H9 (cell line): ENCODE data around the gene ZKSCAN3. TPM values are rescaled to one million over a fixed set of nuclear protein-coding genes. Genes with fewer than 3 reads are reported as not detected.

Experiments
- DNase-seq: peaks from one replicate; pipeline ENCODE4 v3.0.0-alpha.2; 2017
- H2AFZ ChIP-seq: one replicate; pipeline ENCODE4 v1.6.1; 2013; ENCODE audit warnings: mild to moderate bottlenecking, low read length, control low read depth, moderate library complexity
- H2AK5ac ChIP-seq: 2 replicates; pipeline ENCODE4 v1.6.1; 2013; ENCODE audit warnings: low read length, control low read depth, mixed read lengths; ENCODE audit not compliant: insufficient read length
- H2BK120ac ChIP-seq: one replicate; pipeline ENCODE4 v1.6.1; 2013; ENCODE audit warnings: low read depth, mild to moderate bottlenecking, low read length, control low read depth, inconsistent platforms; ENCODE audit not compliant: poor library complexity, severe bottlenecking
- H2BK12ac ChIP-seq: 2 replicates; pipeline ENCODE4 v1.6.1; 2013; ENCODE audit warnings: low read length, control low read depth, mixed read lengths, low read depth; ENCODE audit not compliant: insufficient read length
- H2BK15ac ChIP-seq: 2 replicates; pipeline ENCODE4 v1.6.1; 2013; ENCODE audit warnings: low read depth, low read length, control low read depth
- H2BK20ac ChIP-seq: one replicate; pipeline ENCODE4 v1.6.1; 2013; ENCODE audit warnings: low read depth, mild to moderate bottlenecking, low read length, control low read depth, inconsistent platforms; ENCODE audit not compliant: poor library complexity, severe bottlenecking
- H2BK5ac ChIP-seq: 2 replicates; pipeline ENCODE4 v1.6.1; 2013; ENCODE audit warnings: low read length, control low read depth, mixed read lengths; ENCODE audit not compliant: insufficient read length
- H3K14ac ChIP-seq: 2 replicates; pipeline ENCODE4 v1.6.1; 2013; ENCODE audit warnings: low read length, control low read depth; ENCODE audit not compliant: insufficient read depth
- H3K18ac ChIP-seq: 2 replicates; pipeline ENCODE4 v1.6.1; 2013; ENCODE audit warnings: low read depth, mild to moderate bottlenecking, mixed read lengths, low read length, control low read depth; ENCODE audit not compliant: insufficient read length
- H3K23ac ChIP-seq: 2 replicates; pipeline ENCODE4 v1.6.1; 2013; ENCODE audit warnings: low read length, control low read depth, mixed read lengths, low read depth; ENCODE audit not compliant: insufficient read length
- H3K23me2 ChIP-seq: 2 replicates; pipeline ENCODE4 v1.6.1; 2013; ENCODE audit warnings: low read depth, mild to moderate bottlenecking, mixed read lengths, low read length, control low read depth; ENCODE audit not compliant: insufficient read length, poor library complexity, severe bottlenecking
- H3K27ac ChIP-seq: 2 replicates; pipeline ENCODE4 v1.5.1; 2013; ENCODE audit warnings: low read length, control low read depth, mixed read lengths, low read depth; ENCODE audit not compliant: insufficient read length
- H3K27me3 ChIP-seq: 2 replicates; pipeline ENCODE4 v1.6.1; 2013; ENCODE audit warnings: low read length, control low read depth, inconsistent platforms; ENCODE audit not compliant: insufficient read depth
- H3K4ac ChIP-seq: 2 replicates; pipeline ENCODE4 v1.6.1; 2013; ENCODE audit warnings: low read depth, mild to moderate bottlenecking, control low read depth, inconsistent platforms, low read length, moderate library complexity
- H3K4me1 ChIP-seq: 2 replicates; pipeline ENCODE4 v1.6.1; 2013; ENCODE audit warnings: low read length, control low read depth, inconsistent platforms; ENCODE audit not compliant: insufficient read depth
- H3K4me2 ChIP-seq: 2 replicates; pipeline ENCODE4 v1.6.1; 2013; ENCODE audit warnings: low read length, control low read depth, mixed read lengths; ENCODE audit not compliant: insufficient read length, insufficient read depth
- H3K56ac ChIP-seq: 2 replicates; pipeline ENCODE4 v1.6.1; 2013; ENCODE audit warnings: low read depth, mild to moderate bottlenecking, mixed read lengths, low read length, control low read depth; ENCODE audit not compliant: insufficient read length
- H3K79me1 ChIP-seq: 2 replicates; pipeline ENCODE4 v1.6.1; 2013; ENCODE audit warnings: low read depth, mild to moderate bottlenecking, moderate library complexity, low read length, control low read depth, inconsistent platforms; ENCODE audit not compliant: insufficient read depth, poor library complexity, severe bottlenecking
- H3K79me2 ChIP-seq: 2 replicates; pipeline ENCODE4 v1.6.1; 2013; ENCODE audit warnings: low read length, control low read depth, inconsistent platforms; ENCODE audit not compliant: insufficient read depth
- H3K9ac ChIP-seq: 2 replicates; pipeline ENCODE4 v1.6.1; 2013; ENCODE audit warnings: low read length, control low read depth, mixed read lengths; ENCODE audit not compliant: insufficient read length; ENCODE audit errors: extremely low read depth
- H3K9me3 ChIP-seq: one replicate; pipeline ENCODE4 v1.6.1; 2013; ENCODE audit warnings: low read depth, low read length, inconsistent platforms; ENCODE audit not compliant: control insufficient read depth
- H3T11ph ChIP-seq: one replicate; pipeline ENCODE4 v1.6.1; 2013; ENCODE audit warnings: mild to moderate bottlenecking, low read length, control low read depth, inconsistent platforms
- H4K20me1 ChIP-seq: one replicate; pipeline ENCODE4 v1.6.1; 2013; ENCODE audit not compliant: control insufficient read depth, insufficient read length, insufficient read depth
- H4K5ac ChIP-seq: 2 replicates; pipeline ENCODE4 v1.6.1; 2013; ENCODE audit warnings: low read depth, mild to moderate bottlenecking, mixed read lengths, low read length, control low read depth; ENCODE audit not compliant: insufficient read length
- H4K8ac ChIP-seq: replicated peaks from 2 replicates; pipeline ENCODE4 v1.6.1; 2013; ENCODE audit warnings: low read length, control low read depth, mixed read lengths, low read depth; ENCODE audit not compliant: insufficient read length
- H4K91ac ChIP-seq: 2 replicates; pipeline ENCODE4 v1.6.1; 2013; ENCODE audit warnings: low read depth, mild to moderate bottlenecking, moderate library complexity, mixed read lengths, low read length, control low read depth; ENCODE audit not compliant: insufficient read length
- H3K27ac Mint-ChIP-seq, 3 experiments: 2 replicates in 2 of 3; 3 replicates in 1 of 3; pipeline ENCODE4 v1.8.0; 2020 to 2021; ENCODE audit warnings: mixed read lengths in 3 of 3, mild to moderate bottlenecking in 1 of 3, moderate library complexity in 1 of 3
- H3K27me3 Mint-ChIP-seq: 2 replicates; pipeline ENCODE4 v1.8.0; 2021; ENCODE audit warnings: low read depth, mild to moderate bottlenecking, moderate library complexity, mixed read lengths
- H3K36me3 Mint-ChIP-seq, 3 experiments: 2 replicates in 2 of 3; 3 replicates in 1 of 3; pipeline ENCODE4 v1.8.0; 2020 to 2021; ENCODE audit warnings: low read depth in 3 of 3, mixed read lengths in 3 of 3; ENCODE audit not compliant: insufficient read depth in 1 of 3
- H3K4me1 Mint-ChIP-seq, 2 experiments: 2 replicates each; pipeline ENCODE4 v1.8.0; 2020; ENCODE audit warnings: mixed read lengths in 2 of 2
- H3K4me3 Mint-ChIP-seq, 2 experiments: 2 replicates in 1 of 2; 3 replicates in 1 of 2; pipeline ENCODE4 v1.8.0; 2020 to 2021; ENCODE audit warnings: mild to moderate bottlenecking in 2 of 2, mixed read lengths in 2 of 2, moderate library complexity in 1 of 2
- H3K9me3 Mint-ChIP-seq, 2 experiments: 2 replicates in 1 of 2; 3 replicates in 1 of 2; pipeline ENCODE4 v1.8.0; 2020; ENCODE audit warnings: mild to moderate bottlenecking in 2 of 2, mixed read lengths in 2 of 2, moderate library complexity in 1 of 2
- WGBS: extraction: QIAGEN DNeasy Blood & Tissue Kit; methylation state at CpG from one replicate; pipeline ENCODE4 v1.1.7; 2013; ENCODE audit warnings: missing lambda C conversion rate, low lambda C conversion rate, mixed read lengths; ENCODE audit not compliant: insufficient read length; ENCODE audit errors: extremely low coverage; 5-methylcytosine and 5-hydroxymethylcytosine counted together
- total RNA-seq: library from RNA; stranded (reverse); gene quantifications from 2 replicates; pipeline ENCODE4 v1.2.1, GENCODE V29; 2021
- TF ChIP-seq, protein P1 (sequence below): fragments of 200-600 bp; sonication (generic); conservative IDR thresholded peaks from 3 replicates; pipeline ENCODE4 v1.8.0; 2021; ENCODE audit warnings: antibody characterized with exemption, mild to moderate bottlenecking

Gene ZKSCAN3
- total RNA-seq, 1 experiment from 2014 or later: 8.7 TPM

DNA sequence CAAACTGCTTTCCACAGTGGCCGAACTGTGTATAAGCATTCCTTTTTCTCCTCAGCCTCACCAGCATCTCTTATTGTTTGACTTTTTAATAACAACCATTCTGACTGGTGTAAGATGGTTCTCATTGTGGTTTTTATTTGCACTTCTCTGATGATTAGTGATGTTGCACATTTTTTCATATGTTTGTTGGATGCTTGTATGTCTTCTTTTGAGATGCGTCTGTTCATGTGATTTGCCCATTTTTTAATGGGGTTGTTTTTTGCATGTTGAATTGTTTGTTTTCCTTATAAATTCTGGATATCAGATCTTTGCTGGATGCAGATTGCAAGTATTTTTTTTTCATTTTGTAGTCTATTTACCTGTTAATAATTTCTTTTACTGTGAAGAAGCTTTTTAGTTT is 61.0 kb downstream of the ZKSCAN3 start:
- H3T11ph ChIP-seq: no peak overlapping the region
- H3K27me3 ChIP-seq: no peaks in the 10 kb centered on the region
- Mint-ChIP-seq H3K36me3 (no peaks in the 10 kb centered on the region), H3K4me3 (no peak overlapping the region), H3K27me3 (peaks cover 6% of the 10 kb centered on the region), H3K27ac (no peak overlapping the region), H3K4me1 (no peaks in the 10 kb centered on the region), H3K9me3 (no peaks in the 10 kb centered on the region; a peak in 2 of 5 replicates)
- H3K27ac ChIP-seq: no peak overlapping the region
- H3K9me3 ChIP-seq: no peaks in the 10 kb centered on the region
- H4K20me1 ChIP-seq: no peaks in the 10 kb centered on the region
- no peak for DNase-seq
- H3K18ac ChIP-seq: no peak overlapping the region
- H4K91ac ChIP-seq: no peak overlapping the region
- H3K23ac ChIP-seq: no peak overlapping the region
- no peak overlapping the region for H3K9ac ChIP-seq
- TF ChIP-seq, protein P1, sequence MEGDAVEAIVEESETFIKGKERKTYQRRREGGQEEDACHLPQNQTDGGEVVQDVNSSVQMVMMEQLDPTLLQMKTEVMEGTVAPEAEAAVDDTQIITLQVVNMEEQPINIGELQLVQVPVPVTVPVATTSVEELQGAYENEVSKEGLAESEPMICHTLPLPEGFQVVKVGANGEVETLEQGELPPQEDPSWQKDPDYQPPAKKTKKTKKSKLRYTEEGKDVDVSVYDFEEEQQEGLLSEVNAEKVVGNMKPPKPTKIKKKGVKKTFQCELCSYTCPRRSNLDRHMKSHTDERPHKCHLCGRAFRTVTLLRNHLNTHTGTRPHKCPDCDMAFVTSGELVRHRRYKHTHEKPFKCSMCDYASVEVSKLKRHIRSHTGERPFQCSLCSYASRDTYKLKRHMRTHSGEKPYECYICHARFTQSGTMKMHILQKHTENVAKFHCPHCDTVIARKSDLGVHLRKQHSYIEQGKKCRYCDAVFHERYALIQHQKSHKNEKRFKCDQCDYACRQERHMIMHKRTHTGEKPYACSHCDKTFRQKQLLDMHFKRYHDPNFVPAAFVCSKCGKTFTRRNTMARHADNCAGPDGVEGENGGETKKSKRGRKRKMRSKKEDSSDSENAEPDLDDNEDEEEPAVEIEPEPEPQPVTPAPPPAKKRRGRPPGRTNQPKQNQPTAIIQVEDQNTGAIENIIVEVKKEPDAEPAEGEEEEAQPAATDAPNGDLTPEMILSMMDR: no peak
- H2BK5ac ChIP-seq: no peak overlapping the region
- H3K79me2 ChIP-seq: no peaks in the 10 kb centered on the region
- H2BK15ac ChIP-seq: no peak overlapping the region
- no peak overlapping the region for H2AFZ ChIP-seq
- H4K5ac ChIP-seq: no peak overlapping the region
- H3K4me2 ChIP-seq: no peak overlapping the region
- H3K56ac ChIP-seq: no peak overlapping the region
- H3K4ac ChIP-seq: no peak overlapping the region
- H3K4me1 ChIP-seq: no peaks in the 10 kb centered on the region
- no peak overlapping the region for H2BK12ac ChIP-seq
- H2BK20ac ChIP-seq: no peak overlapping the region
- no peak overlapping the region for H3K14ac ChIP-seq
- H4K8ac ChIP-seq: no peak overlapping the region
- WGBS: no CpG with 5 or more reads among the region's 2 CpGs
- no peak overlapping the region for H2BK120ac ChIP-seq
- no peak overlapping the region for H2AK5ac ChIP-seq
- H3K23me2 ChIP-seq: no peaks in the 10 kb centered on the region
- H3K79me1 ChIP-seq: no peaks in the 10 kb centered on the region
